Chondrocyte (in vitro differentiated cells): ENCODE data around the gene CNPY1. TPM values are rescaled to one million over a fixed set of nuclear protein-coding genes. Genes with fewer than 3 reads are reported as not detected.
"Not testable (repeated sequence)": the region's sequence is repeated elsewhere in the genome, so short reads cannot be mapped to it uniquely, and the experiment has no call there.

Source experiments
- DNase-seq: peaks from one replicate; pipeline ENCODE4 v3.0.0; 2021; ENCODE audit warnings: mixed read lengths, low spot score
- H3K27ac Mint-ChIP-seq: one replicate; pipeline ENCODE4 v1.8.0; 2021; ENCODE audit warnings: mild to moderate bottlenecking, moderate library complexity, mixed read lengths; ENCODE audit not compliant: unreplicated experiment
- H3K27me3 Mint-ChIP-seq: 2 replicates; pipeline ENCODE4 v1.8.0; 2021; ENCODE audit warnings: low read depth, mixed read lengths
- H3K36me3 Mint-ChIP-seq: 2 replicates; pipeline ENCODE4 v1.8.0; 2021; ENCODE audit warnings: low read depth, mixed read lengths
- H3K4me1 Mint-ChIP-seq: 2 replicates; pipeline ENCODE4 v1.8.0; 2021; ENCODE audit warnings: low read depth, mild to moderate bottlenecking, mixed read lengths
- H3K4me3 Mint-ChIP-seq: one replicate; pipeline ENCODE4 v1.8.0; 2021; ENCODE audit warnings: mild to moderate bottlenecking, moderate library complexity, mixed read lengths; ENCODE audit not compliant: unreplicated experiment
- H3K9me3 Mint-ChIP-seq: 2 replicates; pipeline ENCODE4 v1.8.0; 2021; ENCODE audit warnings: low read depth, mixed read lengths
- CTCF ChIP-seq: fragments of 200-600 bp; sonication (generic); IDR thresholded peaks from 2 replicates; pipeline ENCODE4 v1.5.0; 2021; ENCODE audit warnings: antibody characterized with exemption, mild to moderate bottlenecking, moderate library complexity
- total RNA-seq: library from RNA; stranded (reverse); gene quantifications from 3 replicates; pipeline ENCODE4 v1.2.1, GENCODE V29; 2021

Gene CNPY1
- total RNA-seq, 1 donor from 2014 or later, result not detected

- Mint-ChIP-seq H3K4me3 (no peak overlapping the region), H3K9me3 (no peaks in the 10 kb centered on the region), H3K4me1 (no peaks in the 10 kb centered on the region), H3K27ac (no peak overlapping the region), H3K27me3 (peaks cover 60% of the 10 kb centered on the region), H3K36me3 (no peaks in the 10 kb centered on the region)
- TF ChIP-seq CTCF, result no peak
- DNase-seq, result no peak
Measured at GRCh38 chr7:155520114-155520513, 26.2 kb downstream of the CNPY1 start.

- H3K4me3 Mint-ChIP-seq, H3K36me3 Mint-ChIP-seq, H3K9me3 Mint-ChIP-seq, H3K4me1 Mint-ChIP-seq, H3K27ac Mint-ChIP-seq, DNase-seq: not testable (repeated sequence)
- H3K27me3 Mint-ChIP-seq, result peaks cover 58% of the 10 kb centered on the region
Measured at GRCh38 chr7:155519358-155519757, 27.0 kb downstream of the CNPY1 start.

GRCh38 chr7:155518633-155519032 lies 27.7 kb downstream of the CNPY1 start:
- DNase-seq, result no peak
- Mint-ChIP-seq H3K27ac (no peak overlapping the region), H3K4me3 (no peak overlapping the region), H3K4me1 (no peaks in the 10 kb centered on the region), H3K9me3 (no peaks in the 10 kb centered on the region), H3K36me3 (no peaks in the 10 kb centered on the region), H3K27me3 (peaks cover 56% of the 10 kb centered on the region)
- no peak for TF ChIP-seq CTCF

GRCh38 chr7:155517969-155518368 lies 28.4 kb downstream of the CNPY1 start:
- Mint-ChIP-seq H3K27me3 (peaks cover 52% of the 10 kb centered on the region), H3K4me3 (no peak overlapping the region), H3K27ac (no peak overlapping the region), H3K36me3 (no peaks in the 10 kb centered on the region), H3K4me1 (no peaks in the 10 kb centered on the region), H3K9me3 (no peaks in the 10 kb centered on the region)
- DNase-seq, result no peak
- TF ChIP-seq CTCF, result no peak

GRCh38 chr7:155517452-155517851 lies 28.9 kb downstream of the CNPY1 start:
- no peak for TF ChIP-seq CTCF
- no peak for DNase-seq
- Mint-ChIP-seq H3K4me1 (no peaks in the 10 kb centered on the region), H3K27ac (no peak overlapping the region), H3K9me3 (no peaks in the 10 kb centered on the region), H3K4me3 (no peak overlapping the region), H3K36me3 (no peaks in the 10 kb centered on the region), H3K27me3 (peaks cover 53% of the 10 kb centered on the region)

GRCh38 chr7:155516466-155516865 lies 29.9 kb downstream of the CNPY1 start:
- Mint-ChIP-seq H3K36me3 (no peaks in the 10 kb centered on the region), H3K4me3 (no peak overlapping the region), H3K27me3 (peaks cover 61% of the 10 kb centered on the region), H3K9me3 (no peaks in the 10 kb centered on the region), H3K27ac (no peak overlapping the region), H3K4me1 (no peaks in the 10 kb centered on the region)
- DNase-seq, result no peak
- TF ChIP-seq CTCF, result no peak
